Measurements from ENCODE around the gene CD59.
"Not testable (repeated sequence)": the region's sequence is repeated elsewhere in the genome, so short reads cannot be mapped to it uniquely, and the experiment has no call there.

The CD59 gene

GRCh38 chr11:33742249-33742851, 6.1 kb upstream of the CD59 start:
- no peak for DNase-seq

DNA sequence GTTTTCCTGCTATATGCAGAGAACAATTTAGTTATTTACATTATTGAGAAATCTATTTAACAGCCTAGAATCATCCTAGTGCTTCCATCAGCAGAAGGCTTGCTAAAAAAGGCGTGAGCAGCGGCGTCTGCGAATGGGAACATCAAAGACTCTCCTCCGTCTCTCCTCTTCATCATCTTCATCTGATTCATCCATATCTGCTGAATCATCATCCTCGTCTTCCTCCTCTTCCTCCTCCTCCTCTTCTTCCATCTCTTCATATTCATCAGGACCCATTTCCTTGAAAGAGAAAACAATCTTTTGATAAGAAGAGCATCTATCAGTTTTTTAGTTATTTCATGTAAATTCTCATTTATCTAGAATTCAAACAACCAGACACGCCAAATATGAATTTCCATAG, 5.6 kb upstream of the CD59 start:
- DNase-seq = no peak

DNA sequence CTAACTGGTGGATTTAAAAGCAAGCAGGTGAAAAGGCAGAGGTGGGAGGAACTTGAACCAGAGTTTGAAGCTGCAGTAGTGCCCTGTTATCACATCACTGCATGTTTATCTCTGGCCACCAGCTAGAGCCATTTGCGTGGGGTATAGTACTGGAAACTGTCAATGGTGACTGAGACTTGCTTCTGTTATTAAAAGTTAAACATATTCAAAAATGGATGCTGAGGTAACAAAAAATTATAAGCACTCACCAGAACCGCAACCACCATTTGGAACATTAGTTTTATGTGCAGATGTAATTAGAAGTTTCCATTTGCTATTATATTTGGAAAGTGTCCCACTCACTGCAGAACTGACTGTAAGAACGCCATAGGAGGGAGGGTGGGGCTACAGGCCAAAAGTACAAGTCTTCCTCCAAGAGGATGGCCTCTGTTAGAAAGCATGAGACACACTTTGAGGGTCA, 1.2 kb upstream of the CD59 start:
- no peak for DNase-seq

- DNase-seq = no peak
These were observed 714 bp downstream of the CD59 start for GRCh38 chr11:33735271-33736147.

DNA sequence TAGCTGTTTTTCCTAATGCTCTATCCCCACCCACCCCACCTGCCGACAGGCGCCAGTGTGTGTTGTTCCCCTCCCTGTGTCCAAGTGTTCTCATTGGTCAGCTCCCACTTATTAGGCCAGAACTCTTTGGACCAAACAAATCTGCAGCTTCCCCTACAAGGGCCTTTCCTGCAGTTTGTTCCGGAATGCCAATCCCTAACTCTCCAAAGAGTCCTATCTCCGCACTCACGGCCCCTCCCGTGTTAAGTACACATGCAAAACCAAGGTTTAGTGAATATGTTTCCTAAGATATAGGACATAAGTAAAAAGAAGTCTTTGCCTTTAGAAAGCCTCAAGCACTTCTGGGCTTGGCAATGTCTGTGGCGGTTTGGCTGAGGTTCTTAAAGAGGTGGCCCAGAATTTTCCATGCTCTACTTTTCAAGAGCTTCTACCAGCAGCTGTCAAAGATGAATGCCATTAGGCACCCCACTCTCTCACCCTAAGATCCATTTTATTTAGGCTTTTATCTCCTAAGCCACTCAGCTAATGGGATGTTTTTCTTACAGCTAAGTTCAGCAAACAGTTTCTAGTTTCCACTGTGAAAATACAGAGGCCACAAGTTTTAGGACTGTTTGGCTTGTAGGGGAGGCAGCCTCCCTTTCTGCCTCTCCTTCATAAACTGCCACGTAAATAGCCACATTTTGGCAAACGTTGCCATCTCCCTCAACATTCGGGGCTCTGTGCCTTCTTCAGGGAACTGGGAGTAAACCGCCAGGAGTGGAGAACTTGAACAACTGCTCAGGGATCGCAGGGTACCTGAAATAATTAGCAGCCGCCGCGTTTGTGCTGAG, 1.6 kb downstream of the CD59 start:
- DNase-seq = no peak

DNA sequence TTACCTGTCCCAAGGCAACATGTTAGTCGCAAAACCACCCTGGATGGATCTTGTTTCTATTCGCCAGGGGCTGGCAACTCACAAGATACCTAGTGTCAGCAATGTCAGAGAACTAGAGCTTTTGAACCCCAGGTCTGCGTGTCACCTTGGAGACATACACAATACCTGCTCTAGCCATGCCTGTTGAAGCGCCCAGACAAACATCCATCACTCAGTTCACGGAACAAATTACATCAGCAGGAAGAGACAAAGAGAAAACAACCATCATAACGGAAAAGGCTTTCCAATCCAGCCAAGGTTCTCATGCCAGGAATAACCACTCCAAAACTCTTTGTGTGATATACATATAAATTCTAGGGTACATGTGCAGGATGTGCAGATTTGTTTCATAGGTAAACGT, 2.2 kb downstream of the CD59 start:
- no peak for DNase-seq

GRCh38 chr11:33731723-33732531, 4.3 kb downstream of the CD59 start:
- DNase-seq = no peak

DNA sequence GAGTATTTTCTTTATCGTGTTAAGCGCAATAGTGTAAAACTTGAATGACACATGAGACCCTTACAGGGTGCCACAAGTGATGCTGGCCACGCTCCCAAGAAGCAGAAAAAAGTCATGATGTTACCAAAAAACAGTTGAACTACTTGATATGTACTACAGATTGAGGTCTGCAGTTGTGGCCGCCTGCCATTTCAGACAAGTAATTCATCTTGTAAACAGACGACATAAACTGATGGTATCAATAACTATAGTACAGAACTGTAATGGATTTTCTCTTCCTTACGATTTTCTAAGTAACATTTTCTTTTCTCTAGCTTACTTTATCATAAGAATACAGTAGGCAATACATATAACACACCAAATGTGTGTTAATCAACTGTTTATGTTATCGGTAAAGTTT, 5.5 kb downstream of the CD59 start:
- no peak for DNase-seq

DNA sequence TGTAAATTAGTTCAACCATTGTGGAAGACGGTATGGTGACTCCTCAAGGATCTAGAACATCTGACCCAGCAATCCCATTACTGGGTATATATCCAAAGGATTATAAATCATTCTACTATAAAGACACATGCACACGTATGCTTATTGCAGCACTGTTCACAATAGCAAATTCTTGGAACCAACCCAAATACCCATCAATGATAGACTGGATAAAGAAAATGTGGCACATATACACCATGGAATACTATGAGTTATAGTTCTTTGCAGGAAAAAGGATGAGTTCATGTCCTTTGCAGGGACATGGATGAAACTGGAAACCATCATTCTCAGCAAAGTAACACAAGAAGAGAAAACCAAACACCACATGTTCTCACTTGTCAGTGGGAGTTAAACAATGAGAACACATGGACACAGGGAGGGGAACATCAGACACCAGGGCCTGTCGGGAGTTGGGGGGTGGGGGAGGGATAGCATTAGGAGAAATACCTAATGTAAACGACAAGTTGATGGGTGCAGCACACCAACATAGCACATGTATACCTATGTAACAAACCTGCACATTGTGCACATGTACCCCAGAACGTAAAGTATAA, 7.1 kb downstream of the CD59 start:
- DNase-seq = not testable (repeated sequence)

- not testable (repeated sequence) for DNase-seq
These were observed 8.7 kb downstream of the CD59 start for GRCh38 chr11:33727539-33727938.

DNA sequence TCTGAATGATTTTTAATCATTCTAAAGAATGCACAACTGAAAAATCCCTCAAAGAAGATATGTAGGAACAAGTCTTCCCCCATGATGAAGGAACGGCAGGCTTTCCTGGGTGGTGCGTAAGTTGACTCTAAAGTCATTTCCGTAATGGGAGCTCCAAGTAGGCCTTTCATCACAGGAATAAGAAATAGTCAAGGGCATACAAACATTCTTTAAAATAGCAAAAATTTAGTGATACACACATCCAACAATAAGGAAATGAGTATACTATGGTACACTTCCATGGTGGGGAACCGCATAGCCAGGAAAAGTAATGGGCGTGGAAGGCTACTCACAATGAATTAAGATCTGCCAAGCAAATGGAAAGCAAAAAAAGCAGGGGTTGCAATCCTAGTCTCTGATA, 10.7 kb downstream of the CD59 start:
- no peak for DNase-seq

DNA sequence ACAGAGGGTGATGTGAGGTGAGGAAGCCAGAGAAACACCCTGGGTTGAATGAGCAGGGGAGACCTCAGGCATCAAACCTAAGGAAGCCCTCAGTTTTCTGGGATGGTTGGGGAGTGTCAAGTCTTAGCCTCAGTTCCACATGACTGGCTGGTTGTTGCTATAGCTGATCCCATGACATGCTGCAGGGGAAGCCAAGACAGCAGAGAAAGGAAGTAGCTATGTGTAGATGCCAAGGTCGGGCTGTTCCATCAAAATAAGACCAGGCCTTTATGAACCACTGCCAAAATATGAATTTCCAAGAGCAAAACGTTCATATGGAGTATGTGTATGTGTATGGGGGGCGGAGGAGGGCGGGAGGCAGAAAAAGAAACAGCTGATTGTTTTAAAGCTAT, 11.6 kb downstream of the CD59 start:
- no peak for DNase-seq

DNA sequence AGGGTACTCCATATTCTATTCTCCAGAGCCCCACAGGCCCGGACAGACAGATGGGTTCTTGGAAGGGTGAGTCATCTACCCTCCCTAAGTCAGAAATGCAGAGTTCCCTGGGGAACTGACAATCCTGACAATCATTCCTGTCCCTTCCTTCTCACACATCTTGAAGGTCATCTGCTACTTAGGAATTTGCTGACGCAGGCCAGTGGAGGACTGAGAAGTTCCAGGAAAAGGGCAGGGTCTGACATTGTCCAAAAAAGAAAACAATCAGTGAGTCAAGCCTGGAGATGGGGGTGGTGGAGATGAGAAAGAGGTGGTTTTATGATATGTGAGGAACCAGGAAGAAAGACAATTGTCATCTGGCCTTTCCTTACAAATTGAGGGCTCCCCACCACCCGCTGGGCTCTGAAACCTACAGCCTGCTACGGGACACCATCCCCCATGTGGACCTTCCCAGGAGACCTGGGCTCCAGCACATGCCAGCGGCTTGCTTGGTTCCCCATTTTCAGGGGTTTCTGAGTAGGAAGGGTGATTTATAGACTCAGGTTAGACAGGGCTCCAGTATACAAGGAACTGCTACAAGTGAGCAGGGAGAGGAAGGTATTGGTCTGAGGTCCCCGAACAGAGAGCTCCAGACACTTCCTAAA, 12.9 kb downstream of the CD59 start:
- no peak for DNase-seq

DNA sequence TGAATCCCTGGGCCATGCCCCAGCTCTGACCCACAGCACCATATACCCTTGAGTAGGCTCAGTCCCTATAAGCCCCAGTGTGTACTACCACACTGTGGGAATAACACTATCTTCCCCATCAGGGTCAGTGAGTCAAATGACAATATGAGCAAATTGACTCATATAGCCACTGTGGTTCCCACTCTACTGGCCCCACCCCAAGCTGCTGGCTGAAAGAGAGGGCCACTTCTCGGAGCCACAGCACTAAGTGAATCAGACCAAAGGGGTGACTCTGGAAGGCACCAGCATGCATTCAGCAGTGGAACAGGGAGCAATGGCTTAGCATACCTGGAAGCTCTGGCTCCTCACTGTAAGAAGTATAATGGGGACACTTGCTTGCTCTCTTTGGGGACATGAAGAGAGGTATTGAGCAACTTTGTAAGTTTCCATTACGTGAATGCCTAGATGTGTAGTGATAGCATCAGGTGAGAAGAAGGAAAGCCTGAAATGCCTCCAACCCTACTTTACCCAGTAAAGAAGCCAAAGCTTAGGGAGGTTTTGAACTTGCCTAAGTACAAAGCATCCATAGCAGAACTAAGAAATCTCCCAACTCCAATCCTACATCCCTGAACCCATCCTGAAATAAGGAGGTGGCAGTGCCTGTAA, 13.5 kb downstream of the CD59 start:
- no peak for DNase-seq

- no peak for DNase-seq
These were observed 14.2 kb downstream of the CD59 start for GRCh38 chr11:33721984-33722383.

GRCh38 chr11:33721426-33721825, 14.8 kb downstream of the CD59 start:
- no peak for DNase-seq

DNA sequence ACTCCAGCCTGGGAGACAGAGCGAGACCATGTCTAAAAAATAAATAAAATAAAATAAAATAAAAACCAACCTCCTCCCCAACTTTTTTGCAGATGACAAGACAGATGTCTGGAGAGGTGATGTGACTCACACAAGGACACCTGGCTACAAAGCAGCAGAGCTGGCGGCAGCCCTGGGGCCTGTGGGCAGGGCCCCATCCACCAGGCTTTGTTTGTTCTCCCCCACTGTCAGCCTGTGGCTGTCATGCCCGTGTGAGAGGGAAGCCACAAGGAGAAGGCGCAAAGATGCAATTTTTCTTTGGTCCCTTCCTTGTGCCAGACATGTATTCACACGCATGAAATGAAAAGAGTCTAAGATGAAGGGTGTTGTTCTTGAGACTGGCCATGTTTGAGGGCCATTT, 16.6 kb downstream of the CD59 start:
- DNase-seq = no peak

- no peak for DNase-seq
These were observed 17.8 kb downstream of the CD59 start for GRCh38 chr11:33718440-33718839.

DNA sequence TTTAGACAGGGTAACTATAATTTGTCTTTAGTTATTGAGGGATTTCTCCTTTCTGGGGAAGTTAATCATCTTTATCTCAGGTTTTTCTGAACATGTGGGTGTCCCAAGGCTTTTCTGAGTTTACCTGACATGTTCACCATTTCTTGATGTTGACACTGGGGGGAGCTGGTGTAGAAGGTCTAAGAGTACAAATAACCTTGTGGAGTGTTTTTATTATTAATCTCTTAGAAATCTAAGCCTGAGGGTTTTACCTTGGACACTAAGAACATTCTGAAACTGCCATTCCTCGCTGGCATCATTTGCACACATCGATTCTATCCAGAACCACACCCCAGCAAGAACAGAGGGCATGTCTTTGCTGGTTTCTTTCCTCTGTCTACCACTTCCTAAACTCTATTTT, 20.0 kb downstream of the CD59 start:
- DNase-seq = no peak

DNA sequence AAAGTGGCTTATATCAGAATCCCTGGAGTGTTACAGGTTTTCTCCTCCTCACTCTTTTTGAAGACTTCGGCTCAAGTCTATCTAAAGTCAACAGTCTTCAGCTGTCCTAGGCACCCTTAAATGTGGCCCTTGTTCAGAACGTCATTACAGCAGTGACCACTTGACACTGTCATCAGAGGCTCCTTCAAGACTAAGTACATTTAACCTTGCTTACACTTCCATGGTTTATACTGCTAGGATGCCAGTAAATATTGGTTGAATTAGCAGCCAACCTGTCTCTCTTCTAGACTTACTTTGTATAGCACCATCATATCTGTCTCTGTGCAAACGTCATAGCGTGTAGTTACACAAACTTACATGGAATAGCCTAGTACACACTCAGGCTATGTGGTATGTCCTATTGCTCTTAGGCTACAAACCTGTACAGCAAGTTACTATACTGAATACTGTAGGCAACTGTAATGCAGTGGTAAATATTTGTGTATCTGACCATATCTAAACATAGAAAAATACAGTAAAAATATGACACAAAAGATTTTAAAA, 22.3 kb downstream of the CD59 start:
- no peak for DNase-seq

Measured in T1000 (cell line).